Measurements from ENCODE around the gene MED8.

The MED8 gene

DNA sequence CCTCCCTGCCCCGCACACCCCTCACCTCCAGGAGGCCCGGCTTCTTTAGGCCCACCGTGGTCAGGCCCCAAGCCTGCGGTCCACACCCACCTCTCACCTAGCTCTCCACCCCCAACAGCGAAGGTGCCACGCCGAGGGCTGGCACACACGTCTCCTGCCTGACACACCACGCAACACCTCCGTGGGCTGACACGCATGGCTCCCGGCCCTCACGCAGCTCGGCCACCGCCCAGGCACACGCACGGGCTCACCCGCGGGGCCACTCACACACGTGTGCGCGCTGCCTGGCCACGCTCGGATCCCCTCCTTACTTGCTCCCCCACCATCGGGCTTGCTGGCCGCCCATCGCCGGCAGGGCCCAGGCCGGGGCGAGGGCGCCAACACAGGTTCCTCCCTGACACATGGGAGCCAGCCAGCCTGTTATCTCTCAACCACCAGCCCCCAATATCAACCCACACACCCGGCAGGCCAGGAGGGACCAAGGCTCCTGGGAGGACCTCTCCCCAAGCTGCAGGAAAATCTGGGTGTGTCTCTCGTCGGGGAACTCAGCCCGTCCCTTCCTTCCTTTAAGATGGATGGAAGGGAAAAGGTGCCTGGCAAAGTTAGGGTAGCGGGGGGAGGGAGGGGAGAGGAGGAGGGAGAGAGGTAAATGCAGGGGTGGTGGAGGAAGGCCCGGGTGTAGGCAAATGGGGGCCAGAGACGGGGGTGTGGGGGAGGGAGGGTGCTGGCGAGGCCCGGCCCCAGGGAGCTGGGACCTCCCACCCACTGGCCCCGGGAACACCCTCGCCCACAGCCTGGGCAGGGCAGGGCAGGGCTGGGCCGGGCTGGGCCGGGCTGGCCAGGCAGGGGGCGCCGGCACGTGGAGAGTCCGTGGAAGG lies 22.3 kb downstream of the MED8 start:
- TF ChIP-seq, protein P1, sequence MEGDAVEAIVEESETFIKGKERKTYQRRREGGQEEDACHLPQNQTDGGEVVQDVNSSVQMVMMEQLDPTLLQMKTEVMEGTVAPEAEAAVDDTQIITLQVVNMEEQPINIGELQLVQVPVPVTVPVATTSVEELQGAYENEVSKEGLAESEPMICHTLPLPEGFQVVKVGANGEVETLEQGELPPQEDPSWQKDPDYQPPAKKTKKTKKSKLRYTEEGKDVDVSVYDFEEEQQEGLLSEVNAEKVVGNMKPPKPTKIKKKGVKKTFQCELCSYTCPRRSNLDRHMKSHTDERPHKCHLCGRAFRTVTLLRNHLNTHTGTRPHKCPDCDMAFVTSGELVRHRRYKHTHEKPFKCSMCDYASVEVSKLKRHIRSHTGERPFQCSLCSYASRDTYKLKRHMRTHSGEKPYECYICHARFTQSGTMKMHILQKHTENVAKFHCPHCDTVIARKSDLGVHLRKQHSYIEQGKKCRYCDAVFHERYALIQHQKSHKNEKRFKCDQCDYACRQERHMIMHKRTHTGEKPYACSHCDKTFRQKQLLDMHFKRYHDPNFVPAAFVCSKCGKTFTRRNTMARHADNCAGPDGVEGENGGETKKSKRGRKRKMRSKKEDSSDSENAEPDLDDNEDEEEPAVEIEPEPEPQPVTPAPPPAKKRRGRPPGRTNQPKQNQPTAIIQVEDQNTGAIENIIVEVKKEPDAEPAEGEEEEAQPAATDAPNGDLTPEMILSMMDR (IDR thresholded peaks at IDR 0.05; ENCODE audit: insufficient read depth, low read depth, low read length, missing control alignments) = no peak
- peak overlapping the region; percentile 75 for H3K4me3 ChIP-seq (ENCODE audit: low read length)
- peak; percentile 72 for DNase-seq (ENCODE audit: low read depth)

DNA sequence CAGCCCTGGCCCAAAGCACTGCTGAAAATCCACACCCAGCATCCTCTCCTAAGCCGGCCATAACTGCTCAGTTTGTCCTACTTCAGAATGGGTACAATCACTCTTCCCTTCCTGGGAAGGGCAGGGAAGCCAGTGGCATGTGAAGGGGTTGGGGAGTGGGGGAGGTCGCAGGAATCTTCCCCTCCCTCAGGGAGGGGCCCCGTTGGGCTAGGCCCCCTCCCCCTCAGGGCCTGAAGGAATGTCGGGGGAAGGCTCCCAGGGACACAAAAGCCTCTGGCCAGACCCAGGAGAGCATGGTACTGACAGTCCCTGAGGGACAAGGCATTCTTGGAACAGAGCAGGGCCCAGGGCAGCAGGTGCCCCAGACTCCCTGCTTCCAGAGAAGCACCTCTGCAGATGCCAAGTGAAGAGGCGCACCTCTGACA lies 23.0 kb downstream of the MED8 start:
- H3K4me3 ChIP-seq (ENCODE audit: low read length) = peak overlapping the region; percentile 75
- DNase-seq (ENCODE audit: low read depth) = peak; percentile 51
- TF ChIP-seq, protein P1 (IDR thresholded peaks at IDR 0.05; ENCODE audit: insufficient read depth, low read depth, low read length, missing control alignments) = no peak

DNA sequence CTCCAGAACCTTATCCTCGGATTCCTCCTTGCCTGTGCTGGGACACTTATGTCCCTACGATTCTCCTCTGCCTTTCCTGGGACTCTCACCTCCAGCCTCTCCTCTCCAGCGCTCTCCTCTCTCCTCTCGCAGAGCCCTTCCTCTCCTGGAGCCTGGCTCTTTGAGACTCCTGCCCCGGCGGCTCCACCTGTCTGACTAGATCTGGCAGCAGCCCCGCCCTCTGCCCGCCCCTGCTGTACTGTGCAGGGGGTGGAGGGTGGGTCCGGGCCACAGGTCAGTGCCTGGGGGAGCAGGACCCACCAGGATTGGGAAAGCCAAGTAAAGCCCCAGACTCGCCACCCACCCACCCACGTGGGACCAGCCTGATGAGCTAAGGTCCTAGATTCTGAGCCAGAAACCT lies 23.4 kb downstream of the MED8 start:
- TF ChIP-seq, protein P1 (IDR thresholded peaks at IDR 0.05; ENCODE audit: insufficient read depth, low read depth, low read length, missing control alignments) = no peak
- peak overlapping the region; percentile 75 for H3K4me3 ChIP-seq (ENCODE audit: low read length)
- peak; percentile 82 for DNase-seq (ENCODE audit: low read depth)

DNA sequence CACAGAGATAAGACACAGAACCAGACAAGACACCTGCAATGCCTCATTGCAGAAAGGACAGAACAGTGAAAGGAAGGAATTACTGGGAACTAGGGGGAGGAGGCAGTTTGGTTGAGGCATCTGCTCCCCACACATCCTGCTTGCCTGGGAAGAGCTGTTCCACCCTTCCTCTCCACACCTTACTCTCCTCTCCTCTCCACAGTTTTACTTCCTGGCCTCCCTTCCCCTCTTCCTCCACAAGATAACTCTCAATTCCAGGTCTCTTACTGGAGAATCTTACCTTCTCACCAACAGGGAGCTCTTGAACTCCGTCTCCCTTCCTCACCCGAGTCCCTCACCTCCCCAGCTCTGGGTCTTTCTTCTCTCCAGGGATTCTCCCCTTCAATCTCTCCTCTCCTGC lies 23.9 kb downstream of the MED8 start:
- H3K4me3 ChIP-seq (ENCODE audit: low read length) = peak overlapping the region; percentile 75
- DNase-seq (ENCODE audit: low read depth) = no peak
- TF ChIP-seq, protein P1 (IDR thresholded peaks at IDR 0.05; ENCODE audit: insufficient read depth, low read depth, low read length, missing control alignments) = no peak

DNA sequence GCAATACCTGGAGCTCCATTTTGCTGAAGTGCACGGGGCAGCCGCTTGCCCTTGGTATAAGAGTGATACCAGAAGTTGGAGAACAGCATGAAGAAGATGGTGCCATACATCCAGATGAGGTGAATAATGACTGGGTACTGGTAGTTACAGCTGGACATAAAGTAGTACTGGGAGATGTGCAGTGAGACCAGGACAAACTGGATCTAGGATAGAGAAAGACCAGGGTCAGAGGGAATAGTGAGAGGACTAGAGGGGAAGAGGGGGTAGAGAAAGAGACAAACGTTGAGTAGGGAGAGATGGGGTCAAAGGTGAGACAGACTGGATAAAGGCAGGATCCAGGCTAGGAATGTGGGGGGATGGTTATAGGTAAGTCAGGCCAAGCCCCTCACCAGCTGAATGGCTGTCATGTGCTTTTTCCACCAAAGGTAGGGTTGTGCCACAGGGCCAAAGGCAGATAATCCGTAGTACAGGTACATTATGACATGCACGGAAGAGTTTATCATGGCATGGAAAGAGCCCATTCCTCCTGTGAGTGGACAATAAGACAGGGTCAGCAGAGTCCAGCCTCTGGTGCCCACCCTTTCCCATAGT lies 25.6 kb downstream of the MED8 start:
- no peak for DNase-seq (ENCODE audit: low read depth)
- H3K4me3 ChIP-seq (ENCODE audit: low read length) = no peak overlapping the region
- TF ChIP-seq, protein P1 (IDR thresholded peaks at IDR 0.05; ENCODE audit: insufficient read depth, low read depth, low read length, missing control alignments) = no peak

DNA sequence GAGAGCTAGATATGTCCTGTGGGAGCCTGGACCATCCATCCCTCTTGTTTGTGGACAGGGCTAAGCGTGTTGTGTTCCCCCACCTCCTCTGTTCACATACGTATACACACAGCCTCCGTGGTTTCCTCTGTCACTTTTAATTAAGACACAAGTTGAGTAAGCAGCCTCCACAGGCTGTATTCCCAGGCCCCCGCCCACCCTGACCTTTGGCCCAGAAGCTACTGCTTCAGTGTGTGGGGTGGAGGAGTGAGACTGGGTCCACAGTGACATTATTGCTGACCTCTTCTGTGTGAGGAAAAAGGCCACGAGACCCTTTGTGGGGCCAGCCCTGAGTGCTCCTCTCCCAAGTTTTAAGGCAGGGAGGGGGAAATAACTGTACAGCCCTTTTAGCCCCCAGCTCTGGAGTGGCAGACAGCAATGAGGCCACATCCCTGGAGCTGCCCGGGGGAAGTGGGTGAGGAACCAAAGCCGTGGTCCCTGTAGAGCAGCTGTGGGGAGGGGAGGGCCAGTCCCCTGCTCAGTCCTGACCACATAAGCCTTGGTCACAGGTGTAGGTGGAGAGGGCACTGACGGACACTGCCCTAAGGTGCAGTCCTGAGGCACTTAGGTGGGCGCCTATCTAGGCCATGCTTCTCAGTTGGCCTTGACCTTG lies 26.2 kb downstream of the MED8 start:
- TF ChIP-seq, protein P1 (IDR thresholded peaks at IDR 0.05; ENCODE audit: insufficient read depth, low read depth, low read length, missing control alignments) = no peak
- no peak overlapping the region for H3K4me3 ChIP-seq (ENCODE audit: low read length)
- DNase-seq (ENCODE audit: low read depth) = no peak

Data from epithelial cell of esophagus (primary cell).